GM23338 (cell line): ENCODE measurements around the gene SIX6. TPM values are rescaled to one million over a fixed set of nuclear protein-coding genes. Genes with fewer than 3 reads are reported as not detected.

ENCODE experiments used
- ATAC-seq: fragments of 200-7000 bp; cut with Tn5 transposase; 3 replicates; pipeline ENCODE4 v1.9.1; 2020
- DNase-seq: peaks from one replicate; pipeline ENCODE4 v3.0.0-alpha.2; 2015; ENCODE audit warnings: low spot score
- H2AFZ ChIP-seq: fragments of 200-600 bp; sonication (generic); 2 replicates; pipeline ENCODE4 v1.8.0; 2016; ENCODE audit warnings: antibody characterized with exemption, mild to moderate bottlenecking, moderate library complexity
- H3F3A ChIP-seq: fragments of 200-600 bp; sonication (generic); replicated peaks from 2 replicates; pipeline ENCODE4 v1.8.0; 2017; ENCODE audit warnings: antibody characterized with exemption, mixed run types, low read depth
- H3K27ac ChIP-seq: fragments of 200-600 bp; sonication (generic); 2 replicates; pipeline ENCODE4 v1.6.1; 2016; ENCODE audit warnings: low read depth
- H3K27me3 ChIP-seq: fragments of 200-600 bp; sonication (generic); 2 replicates; pipeline ENCODE4 v1.8.0; 2016; ENCODE audit warnings: mild to moderate bottlenecking, mixed run types, moderate library complexity; ENCODE audit not compliant: insufficient read depth
- H3K36me3 ChIP-seq: fragments of 200-600 bp; sonication (generic); 2 replicates; pipeline ENCODE4 v1.8.0; 2016; ENCODE audit warnings: mild to moderate bottlenecking; ENCODE audit not compliant: insufficient read depth
- H3K4me1 ChIP-seq: fragments of 200-600 bp; sonication (generic); 2 replicates; pipeline ENCODE4 v1.8.0; 2016; ENCODE audit warnings: mild to moderate bottlenecking, moderate library complexity; ENCODE audit not compliant: insufficient read depth
- H3K4me2 ChIP-seq: fragments of 200-600 bp; sonication (generic); 2 replicates; pipeline ENCODE4 v1.7.1; 2017; ENCODE audit warnings: mixed run types
- H3K4me3 ChIP-seq: fragments of 200-600 bp; sonication (generic); 2 replicates; pipeline ENCODE4 v1.6.1; 2016; ENCODE audit warnings: mixed run types
- H3K79me2 ChIP-seq: fragments of 200-600 bp; sonication (generic); replicated peaks from 2 replicates; pipeline ENCODE4 v1.8.0; 2017; ENCODE audit warnings: mild to moderate bottlenecking; ENCODE audit not compliant: insufficient read depth
- H3K9me2 ChIP-seq: fragments of 200-600 bp; sonication (generic); 2 replicates; pipeline ENCODE4 v1.8.0; 2017; ENCODE audit not compliant: insufficient read depth
- H4K20me1 ChIP-seq: fragments of 200-600 bp; sonication (generic); replicated peaks from 2 replicates; pipeline ENCODE4 v1.8.0; 2017; ENCODE audit warnings: mild to moderate bottlenecking; ENCODE audit not compliant: insufficient read depth
- H3K27ac Mint-ChIP-seq: 2 replicates; pipeline ENCODE4 v1.8.0; 2020; ENCODE audit warnings: inconsistent platforms, mild to moderate bottlenecking, moderate library complexity, mixed read lengths
- H3K27me3 Mint-ChIP-seq: 3 replicates; pipeline ENCODE4 v1.8.0; 2022; ENCODE audit warnings: low read depth, mild to moderate bottlenecking, moderate library complexity, mixed read lengths, inconsistent platforms; ENCODE audit not compliant: insufficient read depth, poor library complexity
- H3K36me3 Mint-ChIP-seq: 3 replicates; pipeline ENCODE4 v1.8.0; 2021; ENCODE audit warnings: low read depth, mild to moderate bottlenecking, inconsistent platforms, moderate library complexity, mixed read lengths
- H3K4me1 Mint-ChIP-seq: 3 replicates; pipeline ENCODE4 v1.8.0; 2020; ENCODE audit warnings: mild to moderate bottlenecking, inconsistent platforms, mixed read lengths
- H3K4me3 Mint-ChIP-seq: 3 replicates; pipeline ENCODE4 v1.8.0; 2021; ENCODE audit warnings: moderate library complexity, mild to moderate bottlenecking, inconsistent platforms, mixed read lengths
- H3K9me3 Mint-ChIP-seq: 3 replicates; pipeline ENCODE4 v1.8.0; 2020; ENCODE audit warnings: moderate library complexity, mild to moderate bottlenecking, inconsistent platforms, mixed read lengths
- CREB1 ChIP-seq: fragments of 250-450 bp; sonication (Bioruptor Pico); IDR thresholded peaks from 2 replicates; pipeline ENCODE4 v1.5.0; 2020; ENCODE audit warnings: low read depth, mild to moderate bottlenecking, moderate library complexity
- CTCF ChIP-seq, 2 experiments: fragments of 200-600 bp in 1 of 2; sonication (generic) in 1 of 2; conservative IDR thresholded peaks; 2 replicates each; pipeline versions ENCODE4 v1.5.1 to v1.6.1; 2016 to 2017; ENCODE audit warnings: antibody characterized with exemption in 2 of 2, low read depth in 2 of 2, mild to moderate bottlenecking in 2 of 2, moderate library complexity in 1 of 2
- ETS1 ChIP-seq: IDR thresholded peaks from 2 replicates; pipeline ENCODE4 v1.6.1; 2016; ENCODE audit warnings: antibody characterized with exemption
- EZH2 ChIP-seq: fragments of 200-600 bp; sonication (generic); IDR thresholded peaks from one replicate; pipeline ENCODE4 v1.8.0; 2017; ENCODE audit warnings: antibody characterized with exemption, mild to moderate bottlenecking, low read depth; ENCODE audit not compliant: unreplicated experiment
- EZH2phosphoT487 ChIP-seq: fragments of 200-600 bp; sonication (generic); IDR thresholded peaks from one replicate; pipeline ENCODE4 v1.8.1; 2018; ENCODE audit warnings: antibody characterized with exemption; ENCODE audit not compliant: unreplicated experiment
- NANOG ChIP-seq: IDR thresholded peaks from 2 replicates; pipeline ENCODE4 v1.6.1; 2016; ENCODE audit warnings: antibody characterized with exemption, borderline replicate concordance
- REST ChIP-seq: IDR thresholded peaks from one replicate; pipeline ENCODE4 v1.6.1; 2018; ENCODE audit warnings: antibody characterized with exemption; ENCODE audit not compliant: unreplicated experiment
- ZNF114 ChIP-seq: fragments of 250-450 bp; sonication (Bioruptor Pico); IDR thresholded peaks from 2 replicates; pipeline ENCODE4 v1.5.0; 2020; ENCODE audit warnings: mild to moderate bottlenecking, moderate library complexity
- ZNF462 ChIP-seq: fragments of 250-450 bp; sonication (Bioruptor Pico); IDR thresholded peaks from 2 replicates; pipeline ENCODE4 v1.5.0; 2020; ENCODE audit warnings: mild to moderate bottlenecking, moderate library complexity
- polyA plus RNA-seq: library from polyadenylated mRNA; unstranded; fragments of >200 nt; fragmentation: Nextera tagmentation; extraction: Ambion mirVana; gene quantifications from 2 replicates; pipeline ENCODE4 v1.2.1, GENCODE V29; 2016
- total RNA-seq: library from RNA; depleted of rRNA; stranded (reverse); fragments of >200 nt; shearing (Covaris generic); gene quantifications from 2 replicates; pipeline ENCODE4 v1.2.3, GENCODE V29; 2014

The SIX6 gene
- total and polyA plus RNA-seq, 2 experiments from 2014 or later = 0.11 TPM; not detected in 1

GRCh38 chr14:60506010-60506409 is 2.9 kb upstream of the SIX6 start:
- H3K36me3 Mint-ChIP-seq = no peaks in the 10 kb centered on the region
- H3K27ac ChIP-seq = no peak overlapping the region
- H3K9me2 ChIP-seq = no peaks in the 10 kb centered on the region
- DNase-seq (peak; percentile 30), ATAC-seq (no peak)
- no peak overlapping the region for H3K27ac Mint-ChIP-seq
- H3K4me3 Mint-ChIP-seq = peak overlapping the region; percentile 76
- H3K4me2 ChIP-seq = peak overlapping the region; percentile 91
- H2AFZ ChIP-seq = no peak overlapping the region
- peaks cover 49% of the 10 kb centered on the region for H3K4me1 ChIP-seq
- H3K27me3 Mint-ChIP-seq = peaks cover 76% of the 10 kb centered on the region
- H3K79me2 ChIP-seq = no peaks in the 10 kb centered on the region
- H4K20me1 ChIP-seq = 0 out of 2 replicates have a peak, but pooled peaks cover 7% of the 10 kb centered on the region
- H3F3A ChIP-seq = peaks cover 25% of the 10 kb centered on the region
- peak overlapping the region; percentile 54 for H3K4me3 ChIP-seq
- no peaks in the 10 kb centered on the region; the same call in 2 of the 3 replicates for H3K9me3 Mint-ChIP-seq
- no peaks in the 10 kb centered on the region for H3K36me3 ChIP-seq
- H3K27me3 ChIP-seq = peaks cover 98% of the 10 kb centered on the region
- peaks cover 42% of the 10 kb centered on the region for H3K4me1 Mint-ChIP-seq
- TF ChIP-seq CREB1 (no peak), EZH2 (peak; percentile 45)

GRCh38 chr14:60506462-60506984 is 2.4 kb upstream of the SIX6 start:
- Histone ChIP-seq H3K79me2 (no peaks in the 10 kb centered on the region), H3K27ac (no peak overlapping the region), H3K27me3 (peaks cover 100% of the 10 kb centered on the region), H3K9me2 (no peaks in the 10 kb centered on the region), H4K20me1 (0 out of 2 replicates have a peak, but pooled peaks cover 8% of the 10 kb centered on the region), H3F3A (peaks cover 25% of the 10 kb centered on the region), H2AFZ (peak overlapping the region; percentile 77), H3K4me1 (peaks cover 55% of the 10 kb centered on the region), H3K4me3 (peak overlapping the region; percentile 54), H3K36me3 (no peaks in the 10 kb centered on the region), H3K4me2 (peak overlapping the region; percentile 91)
- Mint-ChIP-seq H3K4me1 (peaks cover 43% of the 10 kb centered on the region), H3K36me3 (no peaks in the 10 kb centered on the region), H3K4me3 (peak overlapping the region; percentile 76), H3K9me3 (no peaks in the 10 kb centered on the region; the same call in 2 of the 3 replicates), H3K27ac (no peak overlapping the region), H3K27me3 (peaks cover 81% of the 10 kb centered on the region)
- DNase-seq (peak; percentile 51), ATAC-seq (0 out of 3 replicates have a peak, but pooled peaks have one; percentile 4)
- TF ChIP-seq REST (no peak), NANOG (no peak), EZH2phosphoT487 (peak; percentile 72), CTCF (conservative IDR thresholded peaks at IDR 0.05; ENCODE audit: low read depth in 2 of 2) (no peak), ZNF462 (CRISPR knock-in tag) (no peak), ZNF114 (CRISPR knock-in tag) (no peak), ETS1 (no peak)
